Vagina (tissue), 2 donors: Measurements from ENCODE around the gene TGFB2. TPM values are rescaled to one million over a fixed set of nuclear protein-coding genes. Genes with fewer than 3 reads are reported as not detected.

ENCODE experiments used
- DNase-seq, 2 donors: peaks; one replicate each; pipeline ENCODE4 v3.0.0-alpha.2; 2017; ENCODE audit errors: extremely low spot score in 2 of 2
- H3K27ac ChIP-seq: fragments of 200-600 bp; sonication (generic); one replicate; pipeline ENCODE4 v1.5.1; 2019
- H3K27me3 ChIP-seq: fragments of 200-600 bp; sonication (generic); one replicate; pipeline ENCODE4 v1.5.1; 2019
- H3K36me3 ChIP-seq, 2 donors: fragments of 200-600 bp; sonication (generic); one replicate each; pipeline ENCODE4 v1.5.1; 2017 to 2019
- H3K4me1 ChIP-seq: fragments of 200-600 bp; sonication (generic); one replicate; pipeline ENCODE4 v1.5.1; 2019
- H3K4me3 ChIP-seq, 2 donors: fragments of 200-600 bp; sonication (generic); 1 replicate in 1 of 2; 2 replicates in 1 of 2; pipeline ENCODE4 v1.5.1; 2016 to 2019
- H3K9me3 ChIP-seq: fragments of 200-600 bp; sonication (generic); one replicate; pipeline ENCODE4 v1.5.1; 2019
- POLR2A ChIP-seq, 2 donors: fragments of 450-650 bp; IDR thresholded peaks; one replicate each; pipeline ENCODE4 v1.6.1; 2017; ENCODE audit warnings: antibody characterized with exemption in 2 of 2, mild to moderate bottlenecking in 2 of 2, moderate library complexity in 2 of 2
- POLR2AphosphoS5 ChIP-seq, 2 donors: sonication (generic); formaldehyde crosslinking; IDR thresholded peaks; one replicate each; pipeline ENCODE4 v1.9.0; 2017; ENCODE audit warnings: antibody characterized with exemption in 2 of 2, mild to moderate bottlenecking in 2 of 2, low read depth in 1 of 2; ENCODE audit not compliant: insufficient read depth in 1 of 2
- intact Hi-C: fragments of 100-400 bp; cut with DNase I; formaldehyde crosslinking; loops from one replicate; pipeline ENCODE4 v1.15.1; 2023
- total RNA-seq: library from RNA; depleted of rRNA; stranded (reverse); fragments of >200 nt; gene quantifications from one replicate; pipeline ENCODE4 v1.2.3, GENCODE V29; 2016
- TF ChIP-seq, protein P1 (sequence below), 3 experiments: fragments of 450-650 bp in 2 of 3; fragments of 200-600 bp in 1 of 3; sonication (generic) in 1 of 3; IDR thresholded peaks; one replicate each; pipeline ENCODE4 v1.5.1; 2017 to 2019; ENCODE audit warnings: antibody characterized with exemption in 3 of 3, mild to moderate bottlenecking in 2 of 3, moderate library complexity in 2 of 3

The TGFB2 gene
- total RNA-seq, 1 donor from 2014 or later = 16.9 TPM

DNA sequence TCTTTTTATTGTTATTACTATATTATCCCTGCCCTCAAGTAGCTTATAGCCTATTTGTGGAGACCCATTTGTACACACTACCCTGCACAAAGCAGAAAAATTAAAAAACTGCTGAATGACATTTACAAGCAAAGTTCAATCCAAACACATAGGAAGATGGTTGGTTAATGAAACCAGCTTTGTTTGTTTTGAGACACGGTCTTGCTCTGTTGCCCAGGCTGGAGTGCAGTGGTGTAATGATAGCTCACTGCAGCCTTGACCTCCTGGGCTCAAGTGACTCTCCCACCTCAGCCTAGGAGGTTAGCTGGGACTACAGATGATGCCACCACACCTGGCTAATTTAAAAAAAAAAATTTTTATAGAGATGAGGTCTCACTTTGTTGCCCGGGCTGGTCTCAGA, 31.6 kb downstream of the TGFB2 start:
- no peak for DNase-seq
- TF ChIP-seq, protein P1, sequence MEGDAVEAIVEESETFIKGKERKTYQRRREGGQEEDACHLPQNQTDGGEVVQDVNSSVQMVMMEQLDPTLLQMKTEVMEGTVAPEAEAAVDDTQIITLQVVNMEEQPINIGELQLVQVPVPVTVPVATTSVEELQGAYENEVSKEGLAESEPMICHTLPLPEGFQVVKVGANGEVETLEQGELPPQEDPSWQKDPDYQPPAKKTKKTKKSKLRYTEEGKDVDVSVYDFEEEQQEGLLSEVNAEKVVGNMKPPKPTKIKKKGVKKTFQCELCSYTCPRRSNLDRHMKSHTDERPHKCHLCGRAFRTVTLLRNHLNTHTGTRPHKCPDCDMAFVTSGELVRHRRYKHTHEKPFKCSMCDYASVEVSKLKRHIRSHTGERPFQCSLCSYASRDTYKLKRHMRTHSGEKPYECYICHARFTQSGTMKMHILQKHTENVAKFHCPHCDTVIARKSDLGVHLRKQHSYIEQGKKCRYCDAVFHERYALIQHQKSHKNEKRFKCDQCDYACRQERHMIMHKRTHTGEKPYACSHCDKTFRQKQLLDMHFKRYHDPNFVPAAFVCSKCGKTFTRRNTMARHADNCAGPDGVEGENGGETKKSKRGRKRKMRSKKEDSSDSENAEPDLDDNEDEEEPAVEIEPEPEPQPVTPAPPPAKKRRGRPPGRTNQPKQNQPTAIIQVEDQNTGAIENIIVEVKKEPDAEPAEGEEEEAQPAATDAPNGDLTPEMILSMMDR (IDR thresholded peaks at IDR 0.05) = no peak
- no peak for TF ChIP-seq POLR2A (IDR thresholded peaks at IDR 0.05)
- no peak for TF ChIP-seq POLR2AphosphoS5 (IDR thresholded peaks at IDR 0.05; ENCODE audit: insufficient read depth in 1 of 2, low read depth in 1 of 2)
- H3K4me1 ChIP-seq = peaks cover 57% of the 10 kb centered on the region
- no peaks in the 10 kb centered on the region for H3K36me3 ChIP-seq
- peak overlapping the region; percentile 42 for H3K27ac ChIP-seq
- no peak overlapping the region for H3K4me3 ChIP-seq
- intact Hi-C loops = no loop called here
- H3K9me3 ChIP-seq = no peaks in the 10 kb centered on the region
- no peaks in the 10 kb centered on the region for H3K27me3 ChIP-seq

DNA sequence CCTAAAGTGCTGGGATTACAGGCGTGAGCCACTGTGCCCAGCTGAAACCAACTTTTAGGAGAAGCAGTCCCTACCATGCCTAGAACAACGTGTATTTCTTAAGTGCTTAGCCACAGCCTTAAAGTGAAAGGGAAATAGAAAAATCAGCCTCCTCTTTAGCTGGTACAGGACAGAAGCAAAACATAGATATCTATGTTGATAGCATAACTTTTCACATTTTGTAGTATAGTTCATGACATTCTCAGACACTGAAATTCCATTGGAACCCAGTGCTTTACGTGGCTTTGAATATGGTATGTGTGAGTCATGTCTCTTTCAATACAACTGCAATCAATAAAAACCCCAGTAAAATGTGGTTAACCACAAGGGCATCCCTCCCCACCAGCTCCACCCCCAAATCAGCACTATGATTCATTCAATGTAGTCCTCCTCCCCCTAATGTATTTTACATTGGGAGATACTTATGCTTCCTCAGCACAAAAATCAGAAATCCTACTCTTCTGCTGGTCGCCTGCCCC, 32.1 kb downstream of the TGFB2 start:
- DNase-seq = no peak
- intact Hi-C loops = no loop called here
- H3K27ac ChIP-seq = peak overlapping the region; percentile 42
- H3K36me3 ChIP-seq = no peaks in the 10 kb centered on the region
- H3K4me1 ChIP-seq = peaks cover 53% of the 10 kb centered on the region
- no peaks in the 10 kb centered on the region for H3K27me3 ChIP-seq
- no peak overlapping the region for H3K4me3 ChIP-seq
- H3K9me3 ChIP-seq = no peaks in the 10 kb centered on the region
- TF ChIP-seq, protein P1 (IDR thresholded peaks at IDR 0.05) = no peak
- no peak for TF ChIP-seq POLR2AphosphoS5 (IDR thresholded peaks at IDR 0.05; ENCODE audit: insufficient read depth in 1 of 2, low read depth in 1 of 2)
- TF ChIP-seq POLR2A (IDR thresholded peaks at IDR 0.05) = no peak

GRCh38 chr1:218380125-218380977, 35.2 kb downstream of the TGFB2 start:
- no peaks in the 10 kb centered on the region for H3K27me3 ChIP-seq
- H3K27ac ChIP-seq = no peak overlapping the region
- no peaks in the 10 kb centered on the region for H3K36me3 ChIP-seq
- no peak for DNase-seq
- intact Hi-C loops = no loop called here
- no peaks in the 10 kb centered on the region for H3K9me3 ChIP-seq
- TF ChIP-seq POLR2A (IDR thresholded peaks at IDR 0.05) = no peak
- TF ChIP-seq, protein P1 (IDR thresholded peaks at IDR 0.05) = no peak
- no peak for TF ChIP-seq POLR2AphosphoS5 (IDR thresholded peaks at IDR 0.05; ENCODE audit: insufficient read depth in 1 of 2, low read depth in 1 of 2)
- H3K4me1 ChIP-seq = peaks cover 39% of the 10 kb centered on the region
- no peak overlapping the region for H3K4me3 ChIP-seq

DNA sequence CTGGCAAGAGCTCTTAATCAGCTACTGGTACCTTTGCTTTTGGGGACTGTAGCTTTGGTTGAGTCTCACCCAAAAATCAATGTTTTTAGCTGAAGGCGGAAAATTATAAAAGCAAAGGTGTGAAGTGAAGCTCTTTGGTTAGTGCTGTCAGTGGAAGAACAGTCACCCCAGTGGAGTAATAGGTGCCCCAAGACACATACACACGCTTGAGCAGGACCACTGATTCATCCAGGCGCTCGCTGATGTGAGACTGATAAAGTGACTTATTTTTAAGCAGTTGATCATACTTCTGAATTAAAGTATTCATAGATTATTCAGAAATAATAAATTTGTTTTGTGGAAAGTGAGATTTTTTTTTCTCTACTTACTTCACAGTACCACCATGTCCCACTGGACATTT, 37.1 kb downstream of the TGFB2 start:
- DNase-seq = no peak
- Histone ChIP-seq H3K4me3 (no peak overlapping the region), H3K9me3 (no peaks in the 10 kb centered on the region), H3K4me1 (peaks cover 31% of the 10 kb centered on the region), H3K36me3 (no peaks in the 10 kb centered on the region), H3K27ac (no peak overlapping the region), H3K27me3 (no peaks in the 10 kb centered on the region)
- TF ChIP-seq POLR2A (IDR thresholded peaks at IDR 0.05) (no peak), POLR2AphosphoS5 (IDR thresholded peaks at IDR 0.05; ENCODE audit: insufficient read depth in 1 of 2, low read depth in 1 of 2) (no peak)
- TF ChIP-seq, protein P1 (IDR thresholded peaks at IDR 0.05) = no peak
- intact Hi-C loops = no loop called here

DNA sequence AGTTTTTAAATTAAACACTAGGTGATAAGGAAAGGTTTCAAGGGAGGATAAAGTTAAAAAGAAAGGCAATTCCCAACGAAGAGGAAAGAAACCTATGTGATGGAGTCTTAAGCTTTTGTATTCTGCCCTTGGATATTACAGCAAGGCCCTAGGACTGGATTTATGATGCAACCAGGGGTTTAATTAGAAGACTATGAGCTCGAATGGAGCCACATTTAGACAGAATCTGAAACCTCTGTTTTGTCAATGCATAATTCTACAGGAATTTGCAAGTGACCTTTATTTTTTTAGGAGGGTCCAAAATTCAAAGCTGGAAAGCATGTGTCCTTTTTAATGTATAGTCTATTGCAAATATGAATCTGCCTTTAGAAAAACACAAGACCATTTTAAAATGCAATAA, 37.9 kb downstream of the TGFB2 start:
- Histone ChIP-seq H3K4me1 (peaks cover 25% of the 10 kb centered on the region), H3K9me3 (no peaks in the 10 kb centered on the region), H3K27ac (no peak overlapping the region), H3K36me3 (no peaks in the 10 kb centered on the region), H3K4me3 (no peak overlapping the region), H3K27me3 (no peaks in the 10 kb centered on the region)
- DNase-seq = no peak
- intact Hi-C loops = no loop called here
- TF ChIP-seq POLR2AphosphoS5 (IDR thresholded peaks at IDR 0.05; ENCODE audit: insufficient read depth in 1 of 2, low read depth in 1 of 2) (no peak), POLR2A (IDR thresholded peaks at IDR 0.05) (no peak)
- TF ChIP-seq, protein P1 (IDR thresholded peaks at IDR 0.05) = no peak
